IMR-90 (cell line): Measurements from ENCODE around the gene RGSL1. TPM values are rescaled to one million over a fixed set of nuclear protein-coding genes. Genes with fewer than 3 reads are reported as not detected.

Experiments used
- ATAC-seq: fragments of 200-7000 bp; cut with Tn5 transposase; 2 replicates; pipeline ENCODE4 v1.9.1; 2020; ENCODE audit warnings: low read depth, mild to moderate bottlenecking, moderate library complexity
- BruUV-seq: library from RNA; stranded (reverse); fragments of 400-500 nt; replicated peaks from 2 replicates; lab custom pipeline; 2021; lab: Mats Ljungman, UMichigan
- CTCF ChIA-PET: fragments of 300-600 bp; formaldehyde crosslinking; extraction: SDS; loops from one replicate; lab custom pipeline; 2021; ENCODE audit warnings: antibody characterized with exemption; lab: Yijun Ruan, JAX
- POLR2A ChIA-PET: fragments of 300-600 bp; sonication (Branson Sonifier 250); formaldehyde crosslinking; loops from one replicate; lab custom pipeline; 2022; ENCODE audit warnings: antibody characterized with exemption; ENCODE audit not compliant: unreplicated experiment; lab: Charles Lee
- DNase-seq: peaks from one replicate; pipeline ENCODE4 v3.0.0; 2013
- H2AFZ ChIP-seq: replicated peaks from 2 replicates; pipeline ENCODE3; 2013; ENCODE audit warnings: low read length, mild to moderate bottlenecking; ENCODE audit not compliant: poor library complexity
- H2AK5ac ChIP-seq: 2 replicates; pipeline ENCODE4 v1.6.1; 2013; ENCODE audit warnings: low read depth, low read length, inconsistent platforms
- H2AK9ac ChIP-seq: replicated peaks from 2 replicates; pipeline ENCODE3; 2013; ENCODE audit warnings: mild to moderate bottlenecking, low read depth, low read length, moderate library complexity; ENCODE audit not compliant: poor library complexity
- H2BK120ac ChIP-seq: 2 replicates; pipeline ENCODE4 v1.6.1; 2013; ENCODE audit warnings: low read depth, low read length, inconsistent platforms
- H2BK15ac ChIP-seq: 3 replicates; pipeline ENCODE4 v1.6.1; 2013; ENCODE audit warnings: low read depth, low read length, inconsistent platforms
- H2BK20ac ChIP-seq: 2 replicates; pipeline ENCODE4 v1.6.1; 2013; ENCODE audit warnings: low read depth, mild to moderate bottlenecking, inconsistent platforms, low read length, moderate library complexity
- H2BK5ac ChIP-seq: 2 replicates; pipeline ENCODE4 v1.6.1; 2013; ENCODE audit warnings: mild to moderate bottlenecking, low read depth, low read length, inconsistent platforms; ENCODE audit not compliant: poor library complexity, severe bottlenecking
- H3K14ac ChIP-seq: replicated peaks from 2 replicates; pipeline ENCODE4 v1.6.1; 2013; ENCODE audit warnings: low read depth, low read length, inconsistent platforms
- H3K18ac ChIP-seq: 2 replicates; pipeline ENCODE4 v1.6.1; 2013; ENCODE audit warnings: low read depth, low read length, control low read depth
- H3K23ac ChIP-seq: 2 replicates; pipeline ENCODE4 v1.6.1; 2013; ENCODE audit warnings: low read depth, low read length, inconsistent platforms
- H3K27ac ChIP-seq: 2 replicates; pipeline ENCODE4 v1.5.1; 2013; ENCODE audit warnings: mild to moderate bottlenecking, control low read depth, low read length; ENCODE audit not compliant: insufficient read depth
- H3K27me3 ChIP-seq: 2 replicates; pipeline ENCODE4 v1.6.1; 2013; ENCODE audit warnings: low read length; ENCODE audit not compliant: control insufficient read depth, insufficient read depth
- H3K36me3 ChIP-seq: 2 replicates; pipeline ENCODE4 v1.6.1; 2013; ENCODE audit warnings: low read length, mixed read lengths; ENCODE audit not compliant: control insufficient read depth, insufficient read depth
- H3K4ac ChIP-seq: 2 replicates; pipeline ENCODE4 v1.6.1; 2013; ENCODE audit warnings: low read depth, low read length, inconsistent platforms
- H3K4me1 ChIP-seq: 2 replicates; pipeline ENCODE4 v1.6.1; 2013; ENCODE audit warnings: low read length, mixed read lengths; ENCODE audit not compliant: control insufficient read depth, insufficient read depth
- H3K4me2 ChIP-seq: 2 replicates; pipeline ENCODE4 v1.6.1; 2013; ENCODE audit warnings: low read depth, mild to moderate bottlenecking, control low read depth, low read length, moderate library complexity
- H3K4me3 ChIP-seq: 2 replicates; pipeline ENCODE4 v1.5.1; 2013; ENCODE audit warnings: low read depth, mild to moderate bottlenecking, control low read depth, low read length, moderate library complexity; ENCODE audit not compliant: insufficient read depth
- H3K56ac ChIP-seq: 2 replicates; pipeline ENCODE4 v1.6.1; 2013; ENCODE audit warnings: low read length, inconsistent platforms; ENCODE audit not compliant: insufficient read depth; ENCODE audit errors: extremely low read depth
- H3K79me1 ChIP-seq, 2 experiments: 2 replicates each; pipeline ENCODE4 v1.6.1; 2013; ENCODE audit warnings: low read length in 2 of 2, inconsistent platforms in 1 of 2, low read depth in 1 of 2
- H3K9ac ChIP-seq: 2 replicates; pipeline ENCODE4 v1.6.1; 2013; ENCODE audit warnings: low read depth, low read length, control low read depth
- H3K9me1 ChIP-seq: 2 replicates; pipeline ENCODE4 v1.6.1; 2013; ENCODE audit warnings: low read length, inconsistent platforms; ENCODE audit not compliant: insufficient read depth
- H3K9me3 ChIP-seq: 2 replicates; pipeline ENCODE4 v1.6.1; 2013; ENCODE audit warnings: low read length; ENCODE audit not compliant: control insufficient read depth, insufficient read depth
- H4K20me1 ChIP-seq: 2 replicates; pipeline ENCODE4 v1.6.1; 2013; ENCODE audit warnings: low read length, inconsistent platforms; ENCODE audit not compliant: insufficient read depth
- H4K5ac ChIP-seq: 2 replicates; pipeline ENCODE4 v1.6.1; 2013; ENCODE audit warnings: mild to moderate bottlenecking, low read depth, low read length, control low read depth
- H4K8ac ChIP-seq, 2 experiments: 2 replicates each; pipeline ENCODE4 v1.6.1; 2013; ENCODE audit warnings: low read depth in 2 of 2, low read length in 2 of 2, control low read depth in 1 of 2, inconsistent platforms in 1 of 2
- H4K91ac ChIP-seq: 2 replicates; pipeline ENCODE4 v1.6.1; 2013; ENCODE audit warnings: low read depth, low read length, inconsistent platforms; ENCODE audit not compliant: insufficient read depth
- ELK1 ChIP-seq: fragments of 150-350 bp; IDR thresholded peaks from 2 replicates; pipeline ENCODE4 v1.6.1; 2016; ENCODE audit warnings: low read depth, mild to moderate bottlenecking, low read length, moderate library complexity, borderline replicate concordance
- WGBS, 2 experiments: methylation state at CpG; one replicate each; pipeline versions ENCODE4 v1.1.5 to v1.1.7; 2013; ENCODE audit warnings: missing lambda C conversion rate in 2 of 2; ENCODE audit not compliant: insufficient read length in 1 of 2; ENCODE audit errors: extremely low coverage in 2 of 2; 5-methylcytosine and 5-hydroxymethylcytosine counted together
- dilution Hi-C: fragments of 300-500 bp; cut with HindIII; formaldehyde crosslinking; loops from one replicate; pipeline ENCODE4 v1.14.3; 2018; ENCODE audit warnings: low sequenced_read_pairs; ENCODE audit not compliant: unreplicated experiment
- in situ Hi-C: fragments of 300-500 bp; cut with MboI; formaldehyde crosslinking; loops from 3 replicates; pipeline ENCODE4 v1.14.3; 2019; ENCODE audit warnings: low sequenced_read_pairs, inconsistent platforms, mixed read lengths
- intact Hi-C: fragments of 100-400 bp; cut with micrococcal nuclease; formaldehyde crosslinking; loops from 2 replicates; pipeline ENCODE4 v1.10.0; 2022
- polyA plus RNA-seq, 3 experiments: library from polyadenylated mRNA; depleted of rRNA; stranded (reverse); fragments of >200 nt; gene quantifications; 2 replicates each; pipeline ENCODE4 v1.2.3, GENCODE V29; 2012; ENCODE audit warnings: low replicate concordance in 1 of 3
- total RNA-seq: library from RNA; depleted of rRNA; stranded (reverse); fragments of >200 nt; gene quantifications from 2 replicates; pipeline ENCODE4 v1.2.3, GENCODE V29; 2012

Gene RGSL1
- total and polyA plus RNA-seq, 2 of the 4 experiments (the other 2 are of a cell fraction), result not detected

GRCh38 chr1:182473556-182473955, 23.6 kb downstream of the RGSL1 start:
- H3K56ac ChIP-seq, result no peak overlapping the region
- no peak overlapping the region for H4K5ac ChIP-seq
- no peaks in the 10 kb centered on the region for H3K9me1 ChIP-seq
- H3K79me1 ChIP-seq, result no peaks in the 10 kb centered on the region
- no peak overlapping the region for H3K4me2 ChIP-seq
- ATAC-seq (no peak), DNase-seq (no peak)
- ChIA-PET CTCF (no interaction called here), POLR2A (no interaction called here)
- no peak overlapping the region for H3K9ac ChIP-seq
- no peak overlapping the region for H2BK20ac ChIP-seq
- H3K18ac ChIP-seq, result no peak overlapping the region
- no peak overlapping the region for H2BK15ac ChIP-seq
- no peaks in the 10 kb centered on the region for H3K9me3 ChIP-seq
- dilution Hi-C loops, result no loop called here
- H3K27ac ChIP-seq, result no peak overlapping the region
- H2BK120ac ChIP-seq, result no peak overlapping the region
- H3K27me3 ChIP-seq, result no peaks in the 10 kb centered on the region
- no peaks in the 10 kb centered on the region for H3K36me3 ChIP-seq
- 60% methylated on average over 1 of the region's 4 CpGs; no CpG with 5 or more reads in 1 of the 2 experiments for WGBS, 2 experiments
- H2AK5ac ChIP-seq, result no peak overlapping the region
- in situ Hi-C loops, result no loop called here
- H3K14ac ChIP-seq, result no peak overlapping the region
- peak overlapping the region; percentile 40 for H2AFZ ChIP-seq
- H3K4me1 ChIP-seq, result no peaks in the 10 kb centered on the region
- intact Hi-C loops, result no loop called here
- H2BK5ac ChIP-seq, result no peak overlapping the region
- no peak overlapping the region for H3K23ac ChIP-seq
- no peak overlapping the region for H3K4ac ChIP-seq
- no peak overlapping the region for H4K91ac ChIP-seq
- H4K20me1 ChIP-seq, result no peaks in the 10 kb centered on the region
- no peak for TF ChIP-seq ELK1
- H2AK9ac ChIP-seq, result no peak overlapping the region
- H3K4me3 ChIP-seq, result no peak overlapping the region
- no TSS peak for BruUV-seq
- no peak overlapping the region for H4K8ac ChIP-seq
